Measurements from ENCODE around the gene GPAM.

DNA sequence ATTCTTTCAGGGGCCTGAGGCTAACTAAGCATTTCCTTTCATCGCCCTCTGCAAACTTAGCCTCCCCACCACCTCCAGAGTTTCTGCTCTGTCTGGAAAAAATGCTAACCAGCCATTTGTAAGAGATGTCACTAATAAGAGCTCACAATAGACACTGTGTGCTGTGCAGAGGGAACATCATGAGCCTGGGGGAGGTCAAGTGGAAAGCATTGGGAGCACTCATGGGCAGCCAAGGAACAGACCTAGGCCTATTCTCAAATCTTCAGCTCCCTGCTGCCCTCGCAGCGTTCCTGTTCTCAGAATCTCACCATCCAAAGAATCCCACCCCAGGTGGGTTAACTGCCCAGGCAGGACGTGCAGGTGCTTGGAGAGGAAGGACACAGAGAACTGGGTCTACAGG is 27.1 kb upstream of the GPAM start:
- TF ChIP-seq, protein P1, sequence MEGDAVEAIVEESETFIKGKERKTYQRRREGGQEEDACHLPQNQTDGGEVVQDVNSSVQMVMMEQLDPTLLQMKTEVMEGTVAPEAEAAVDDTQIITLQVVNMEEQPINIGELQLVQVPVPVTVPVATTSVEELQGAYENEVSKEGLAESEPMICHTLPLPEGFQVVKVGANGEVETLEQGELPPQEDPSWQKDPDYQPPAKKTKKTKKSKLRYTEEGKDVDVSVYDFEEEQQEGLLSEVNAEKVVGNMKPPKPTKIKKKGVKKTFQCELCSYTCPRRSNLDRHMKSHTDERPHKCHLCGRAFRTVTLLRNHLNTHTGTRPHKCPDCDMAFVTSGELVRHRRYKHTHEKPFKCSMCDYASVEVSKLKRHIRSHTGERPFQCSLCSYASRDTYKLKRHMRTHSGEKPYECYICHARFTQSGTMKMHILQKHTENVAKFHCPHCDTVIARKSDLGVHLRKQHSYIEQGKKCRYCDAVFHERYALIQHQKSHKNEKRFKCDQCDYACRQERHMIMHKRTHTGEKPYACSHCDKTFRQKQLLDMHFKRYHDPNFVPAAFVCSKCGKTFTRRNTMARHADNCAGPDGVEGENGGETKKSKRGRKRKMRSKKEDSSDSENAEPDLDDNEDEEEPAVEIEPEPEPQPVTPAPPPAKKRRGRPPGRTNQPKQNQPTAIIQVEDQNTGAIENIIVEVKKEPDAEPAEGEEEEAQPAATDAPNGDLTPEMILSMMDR (IDR thresholded peaks at IDR 0.05; ENCODE audit: borderline replicate concordance, extremely low read depth, low read length, poor library complexity, severe bottlenecking): no peak
- TF ChIP-seq EZH2 (IDR thresholded peaks at IDR 0.05; ENCODE audit: borderline replicate concordance, low read depth, low read length, severe bottlenecking): no peak
